Smooth muscle cell (in vitro differentiated cells): ENCODE results near the gene GJB6. TPM values are rescaled to one million over a fixed set of nuclear protein-coding genes. Genes with fewer than 3 reads are reported as not detected.

ENCODE experiments used
- DNase-seq: peaks from one replicate; lab custom pipeline; 2025; ENCODE audit not compliant: unreplicated experiment; lab: John Stamatoyannopoulos, UW
- H2AFZ ChIP-seq: fragments of 200-600 bp; sonication (generic); 2 replicates; pipeline ENCODE4 v1.6.0; 2016; ENCODE audit warnings: antibody characterized with exemption, low read depth, mild to moderate bottlenecking
- H3F3A ChIP-seq: fragments of 200-600 bp; sonication (generic); 2 replicates; pipeline ENCODE4 v1.6.0; 2017; ENCODE audit warnings: antibody characterized with exemption, low read depth
- H3K27ac ChIP-seq: fragments of 200-600 bp; sonication (generic); 2 replicates; pipeline ENCODE4 v1.5.1; 2016; ENCODE audit warnings: low read depth, mild to moderate bottlenecking
- H3K27me3 ChIP-seq: fragments of 200-600 bp; sonication (generic); 2 replicates; pipeline ENCODE4 v1.6.1; 2016; ENCODE audit warnings: low read depth, mild to moderate bottlenecking
- H3K36me3 ChIP-seq: fragments of 200-600 bp; sonication (generic); 2 replicates; pipeline ENCODE4 v1.5.1; 2016; ENCODE audit warnings: low read depth
- H3K4me1 ChIP-seq: fragments of 200-600 bp; sonication (generic); 2 replicates; pipeline ENCODE4 v1.5.1; 2016; ENCODE audit warnings: low read depth
- H3K4me2 ChIP-seq: fragments of 200-600 bp; sonication (generic); 2 replicates; pipeline ENCODE4 v1.6.0; 2016; ENCODE audit warnings: mild to moderate bottlenecking
- H3K4me3 ChIP-seq: fragments of 200-600 bp; sonication (generic); 2 replicates; pipeline ENCODE4 v1.5.1; 2016; ENCODE audit warnings: mild to moderate bottlenecking
- H3K79me2 ChIP-seq: fragments of 200-600 bp; sonication (generic); 2 replicates; pipeline ENCODE4 v1.6.0; 2016; ENCODE audit warnings: low read depth, mild to moderate bottlenecking
- H3K9ac ChIP-seq: fragments of 200-600 bp; sonication (generic); 2 replicates; pipeline ENCODE4 v1.6.0; 2016; ENCODE audit warnings: low read depth
- H3K9me3 ChIP-seq: fragments of 200-600 bp; sonication (generic); replicated peaks from 2 replicates; pipeline ENCODE4 v1.5.1; 2016; ENCODE audit warnings: low read depth
- H4K20me1 ChIP-seq: fragments of 200-600 bp; sonication (generic); 2 replicates; pipeline ENCODE4 v1.6.0; 2016; ENCODE audit warnings: low read depth
- CTCF ChIP-seq: fragments of 200-600 bp; sonication (generic); IDR thresholded peaks from 2 replicates; pipeline ENCODE4 v1.5.1; 2017; ENCODE audit warnings: borderline replicate concordance, mild to moderate bottlenecking, antibody characterized with exemption; ENCODE audit not compliant: insufficient read depth, poor library complexity, severe bottlenecking
- WGBS: methylation state at CpG from one replicate; pipeline ENCODE4 v1.1.7; 2016; ENCODE audit warnings: low lambda C conversion rate; 5-methylcytosine and 5-hydroxymethylcytosine counted together
- polyA plus RNA-seq: library from polyadenylated mRNA; unstranded; fragments of >200 nt; fragmentation: Nextera tagmentation; extraction: Ambion mirVana; gene quantifications from 2 replicates; pipeline ENCODE4 v1.2.1, GENCODE V29; 2016
- total RNA-seq: library from RNA; depleted of rRNA; stranded (reverse); fragments of >200 nt; gene quantifications from 2 replicates; pipeline ENCODE4 v1.2.3, GENCODE V29; 2014

GJB6 gene
- total and polyA plus RNA-seq, 2 experiments from 2014 or later, result 8.4 to 55.6 TPM

GRCh38 chr13:20272104-20272503 lies 40.0 kb upstream of the GJB6 start:
- DNase-seq, result no peak
- no peaks in the 10 kb centered on the region for H3K9me3 ChIP-seq
- no peak overlapping the region for H3K9ac ChIP-seq
- no peaks in the 10 kb centered on the region for H3K79me2 ChIP-seq
- no peaks in the 10 kb centered on the region for H3K27me3 ChIP-seq
- H3K4me3 ChIP-seq, result no peak overlapping the region
- no peak overlapping the region for H3K27ac ChIP-seq
- no peak for TF ChIP-seq CTCF
- WGBS, result 94% methylated on average over 2 of the region's 2 CpGs
- H3K36me3 ChIP-seq, result no peaks in the 10 kb centered on the region
- no peaks in the 10 kb centered on the region for H3K4me1 ChIP-seq
- H4K20me1 ChIP-seq, result no peaks in the 10 kb centered on the region
- H2AFZ ChIP-seq, result no peak overlapping the region
- H3F3A ChIP-seq, result no peaks in the 10 kb centered on the region
- no peak overlapping the region for H3K4me2 ChIP-seq

- 73% methylated on average over 4 of the region's 4 CpGs for WGBS
- Histone ChIP-seq H3K4me3 (no peak overlapping the region), H3K9ac (no peak overlapping the region), H3K79me2 (no peaks in the 10 kb centered on the region), H2AFZ (no peak overlapping the region), H3K4me1 (no peaks in the 10 kb centered on the region), H3K36me3 (no peaks in the 10 kb centered on the region), H3K4me2 (no peak overlapping the region), H4K20me1 (no peaks in the 10 kb centered on the region), H3K27me3 (no peaks in the 10 kb centered on the region), H3K27ac (no peak overlapping the region), H3F3A (no peaks in the 10 kb centered on the region), H3K9me3 (no peaks in the 10 kb centered on the region)
- no peak for TF ChIP-seq CTCF
- no peak for DNase-seq
Observed at GRCh38 chr13:20271441-20271840, 39.3 kb upstream of the GJB6 start.

- Histone ChIP-seq H3K9ac (no peak overlapping the region), H3K4me2 (no peak overlapping the region), H3K9me3 (no peaks in the 10 kb centered on the region), H3K79me2 (no peaks in the 10 kb centered on the region), H3F3A (no peaks in the 10 kb centered on the region), H2AFZ (no peak overlapping the region), H3K27me3 (no peaks in the 10 kb centered on the region), H3K4me1 (no peaks in the 10 kb centered on the region), H4K20me1 (no peaks in the 10 kb centered on the region), H3K4me3 (no peak overlapping the region), H3K36me3 (no peaks in the 10 kb centered on the region), H3K27ac (no peak overlapping the region)
- 60% methylated on average over 9 of the region's 9 CpGs for WGBS
- no peak for TF ChIP-seq CTCF
- no peak for DNase-seq
Observed at GRCh38 chr13:20270163-20270865, 38.2 kb upstream of the GJB6 start.

GRCh38 chr13:20264271-20265018 lies 32.3 kb upstream of the GJB6 start:
- H3K27me3 ChIP-seq, result no peaks in the 10 kb centered on the region

More at GRCh38 chr13:20264271-20265018, 32.3 kb upstream of the GJB6 start:
- no peak overlapping the region for H2AFZ ChIP-seq
- no peaks in the 10 kb centered on the region for H3K4me1 ChIP-seq
- no peak for TF ChIP-seq CTCF
- WGBS, result 90% methylated on average over 9 of the region's 9 CpGs
- no peak overlapping the region for H3K27ac ChIP-seq
- H3F3A ChIP-seq, result no peaks in the 10 kb centered on the region
- H3K36me3 ChIP-seq, result no peaks in the 10 kb centered on the region
- H4K20me1 ChIP-seq, result no peaks in the 10 kb centered on the region
- H3K4me3 ChIP-seq, result no peak overlapping the region
- H3K9ac ChIP-seq, result no peak overlapping the region
- DNase-seq, result no peak
- H3K9me3 ChIP-seq, result no peaks in the 10 kb centered on the region
- no peaks in the 10 kb centered on the region for H3K79me2 ChIP-seq
- no peak overlapping the region for H3K4me2 ChIP-seq
